Stimulated activated CD8-positive, alpha-beta memory T cell treated with anti-CD3 and anti-CD28 coated beads, Interleukin-7, amount 100 ng/mL, for 1 hour (primary cell): ENCODE results near the gene NUBP2.
A peak's percentile ranks its signal among the peaks of the same experiment; 100 is the strongest.

Source experiments
- DNase-seq, 2 donors: peaks; one replicate each; pipeline ENCODE4 v3.0.0-alpha.2; 2020; ENCODE audit warnings: low read depth in 2 of 2

The NUBP2 gene

GRCh38 chr16:1826691-1827573 is 44.2 kb downstream of the NUBP2 start, which contains the start of the genes FAHD1 and HAGH:
FAHD1 (plus strand) TSS chr16:1827206; CDS start chr16:1827239, 33 bp downstream.
HAGH (minus strand) TSS chr16:1826825; CDS start chr16:1826787, 38 bp downstream.
- DNase-seq = peak; percentile 80 to 82

DNA sequence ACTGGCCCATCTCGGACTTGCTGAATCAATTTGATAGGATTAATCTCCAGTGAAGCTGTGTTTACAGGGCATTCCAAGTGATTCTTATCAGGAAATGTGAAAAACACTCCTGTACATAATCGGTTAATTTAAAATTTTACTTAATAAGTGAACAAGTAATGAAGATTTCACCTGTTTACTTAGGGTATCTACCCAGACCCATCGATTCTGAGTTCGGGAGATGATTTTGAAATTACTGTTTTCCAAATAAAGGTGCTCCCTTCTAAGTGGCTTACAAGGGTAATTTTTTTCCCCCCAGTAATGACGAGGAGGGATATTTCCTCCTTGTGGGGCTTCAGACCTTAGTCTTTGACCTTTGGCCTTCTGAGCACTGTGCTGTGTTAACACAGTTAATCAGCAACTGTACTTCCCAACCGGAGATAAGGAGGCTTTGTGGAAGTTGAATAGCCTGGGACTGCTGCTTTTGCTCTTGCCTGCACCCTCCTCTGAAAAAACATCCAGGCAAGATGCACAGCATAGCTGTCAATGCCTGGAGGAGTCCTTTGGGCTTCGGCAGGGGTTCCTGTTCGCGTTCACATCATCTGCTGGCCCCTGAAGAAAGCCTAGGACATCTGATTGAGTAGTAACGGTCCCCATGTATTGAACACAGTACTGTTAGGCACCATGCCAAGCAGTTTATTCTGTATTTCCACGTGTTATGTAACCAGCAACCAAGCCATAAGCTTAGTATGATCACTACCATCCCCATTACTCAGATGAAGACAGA is 46.1 kb downstream of the NUBP2 start:
- no peak for DNase-seq

- DNase-seq = no peak
Measured at GRCh38 chr16:1830213-1830612, 47.5 kb downstream of the NUBP2 start.

DNA sequence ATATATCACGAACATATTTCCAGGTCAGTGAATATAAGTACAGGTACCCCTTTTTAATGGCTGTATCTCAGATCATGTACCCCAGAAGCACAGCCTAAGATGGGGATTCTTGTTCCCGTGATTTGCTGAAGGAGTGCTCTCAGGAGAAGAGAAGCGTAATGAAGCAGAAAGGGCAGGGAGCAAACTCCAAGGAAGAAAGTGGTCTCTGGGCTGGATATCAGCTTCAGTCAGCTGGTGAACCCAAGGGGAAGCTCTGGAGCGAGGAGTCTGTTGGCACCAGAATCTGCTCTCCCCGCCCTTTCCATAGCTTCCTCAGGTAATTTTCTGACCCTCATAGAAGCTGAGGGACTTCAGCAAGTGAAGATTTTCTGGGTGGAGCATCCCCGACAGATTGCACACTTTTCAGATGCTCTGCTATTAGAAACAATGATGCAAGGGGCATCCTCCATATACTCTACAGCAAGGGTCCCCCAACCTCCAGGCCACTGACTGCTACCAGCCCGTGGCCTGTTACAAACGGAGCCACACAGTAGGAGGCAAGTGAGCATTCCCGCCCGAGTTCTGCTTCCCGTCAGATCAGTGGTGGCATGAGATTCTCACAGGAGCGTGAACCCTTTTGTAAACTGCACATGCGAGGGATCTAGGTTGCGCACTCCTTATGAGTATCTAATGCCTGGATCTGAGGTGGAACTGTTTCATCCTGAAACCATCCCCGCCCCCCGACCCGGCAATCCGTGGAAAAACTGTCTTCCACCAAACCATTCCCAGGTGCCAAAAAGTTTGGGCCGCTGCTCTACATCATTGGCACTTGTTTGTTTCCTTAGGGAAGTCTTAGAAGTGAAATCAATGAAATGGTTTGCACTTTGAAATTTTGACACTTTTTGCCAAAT is 48.7 kb downstream of the NUBP2 start:
- DNase-seq = no peak

DNA sequence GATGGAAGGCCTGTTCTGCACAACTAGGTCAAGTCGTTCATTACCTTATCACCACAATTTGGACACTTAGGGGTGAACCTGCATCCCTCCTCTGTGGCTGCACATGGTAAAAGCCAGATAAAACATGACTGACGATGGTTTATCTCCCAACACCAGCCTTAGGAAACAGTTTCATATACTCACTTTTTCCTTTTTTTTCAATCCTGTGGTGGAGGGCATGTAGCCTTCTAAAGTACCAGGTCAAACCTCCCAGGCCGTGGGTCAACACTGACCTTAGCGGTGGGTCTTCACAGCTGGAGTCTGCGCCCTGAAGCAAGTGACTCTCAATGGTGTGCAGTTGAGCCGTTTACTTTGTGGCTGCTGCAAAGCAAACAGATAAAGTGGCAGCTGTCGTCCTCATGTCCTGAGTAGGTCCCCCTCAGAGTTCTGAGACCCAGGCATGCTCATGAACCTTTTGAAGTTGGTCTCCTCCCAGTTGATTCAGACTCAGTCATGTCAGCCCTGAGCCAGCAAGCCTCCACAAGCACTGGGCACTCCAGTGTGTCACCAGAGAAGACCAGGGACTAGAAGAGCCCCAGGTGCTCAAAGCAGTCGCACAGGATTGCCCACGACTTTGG is 50.2 kb downstream of the NUBP2 start:
- no peak for DNase-seq

GRCh38 chr16:1834096-1834495 is 51.3 kb downstream of the NUBP2 start:
- DNase-seq = no peak
